HepG2 (cell line): ENCODE measurements around the gene NCLN.

Experiments
- EP300 ChIP-seq, 3 experiments: sonication (generic) in 1 of 3; formaldehyde crosslinking in 1 of 3; IDR thresholded peaks; 2 replicates each; pipeline versions ENCODE4 v1.5.1 to v1.6.1; 2011 to 2020; ENCODE audit warnings: low read depth in 2 of 3, low read length in 2 of 3, borderline replicate concordance in 1 of 3, improper control_type of control experiment in 1 of 3, mild to moderate bottlenecking in 1 of 3, missing genetic modification reagents in 1 of 3, moderate library complexity in 1 of 3
- KDM5A ChIP-seq: fragments of 200-600 bp; sonication (generic); IDR thresholded peaks from 2 replicates; pipeline ENCODE4 v1.7.0; 2018; ENCODE audit warnings: antibody characterized with exemption, mild to moderate bottlenecking, low read length, borderline replicate concordance
- KLF6 ChIP-seq: IDR thresholded peaks from 2 replicates; pipeline ENCODE4 v1.8.0; 2016; ENCODE audit warnings: missing biosample characterization, missing genetic modification reagents
- PCBP1 ChIP-seq: fragments of 200-400 bp; formaldehyde crosslinking; IDR thresholded peaks from 2 replicates; pipeline ENCODE4 v1.6.1; 2017; ENCODE audit warnings: mild to moderate bottlenecking, low read depth, low read length, borderline replicate concordance
- POLR2A ChIP-seq, 2 experiments: IDR thresholded peaks; 2 replicates each; pipeline ENCODE4 v1.6.1; 2011; ENCODE audit warnings: low read depth in 2 of 2, low read length in 2 of 2, mild to moderate bottlenecking in 1 of 2, moderate library complexity in 1 of 2; ENCODE audit not compliant: insufficient read depth in 1 of 2
- ZBTB8A ChIP-seq: sonication (generic); formaldehyde crosslinking; IDR thresholded peaks from 2 replicates; pipeline ENCODE4 v1.4.0; 2020; ENCODE audit warnings: mild to moderate bottlenecking, low read depth, missing genetic modification reagents, borderline replicate concordance
- ZNF704 ChIP-seq: sonication (generic); formaldehyde crosslinking; IDR thresholded peaks from 2 replicates; pipeline ENCODE4 v1.8.1; 2023; ENCODE audit warnings: mild to moderate bottlenecking, inconsistent platforms, moderate library complexity, missing genetic modification reagents, borderline replicate concordance

- TF ChIP-seq ZBTB8A (CRISPR knock-in tag) (no peak), EP300 (IDR thresholded peaks at IDR 0.05; ENCODE audit: low read depth in 2 of 2, low read length in 2 of 2) (no peak), EP300 (CRISPR knock-in tag; IDR thresholded peaks at IDR 0.05; ENCODE audit: borderline replicate concordance) (no peak), POLR2A (IDR thresholded peaks at IDR 0.05; ENCODE audit: insufficient read depth in 1 of 2, low read depth in 2 of 2, low read length in 2 of 2) (no peak), PCBP1 (no peak), KLF6 (no peak), ZNF704 (no peak), KDM5A (no peak)
These were observed 41.4 kb downstream of the NCLN start for GRCh38 chr19:3227054-3227626.
